ENCODE results near the gene SLC1A7.

The SLC1A7 gene

GRCh38 chr1:53123453-53124140 is 18.8 kb downstream of the SLC1A7 start:
- no peak for DNase-seq (ENCODE audit: low read depth, low spot score)
- ChIA-PET CTCF (interaction anchor here (1.4 to 1.7 kb wide), 2 partner anchors 10 to 16 kb away, joined by 3 to 5 read pairs; no protein-coding TSS in a partner anchor), POLR2A (interaction anchor here (1.5 kb wide), 1 partner anchor 23 kb away, joined by 4 read pairs; no protein-coding TSS in a partner anchor)
- no peak overlapping the region for H3K4me3 ChIP-seq (ENCODE audit: low read depth, low read length)
- no peak for TF ChIP-seq CTCF (IDR thresholded peaks at IDR 0.05; ENCODE audit: insufficient read depth, low read length, missing control alignments)

GRCh38 chr1:53122961-53123413 is 19.5 kb downstream of the SLC1A7 start:
- ChIA-PET POLR2A (interaction anchor here (0.8 to 1.5 kb wide), 2 partner anchors 23 to 60 kb away, joined by 3 to 4 read pairs; no protein-coding TSS in a partner anchor), CTCF (interaction anchor here (1.6 to 1.7 kb wide), 2 partner anchors 16 to 58 kb away, joined by 5 read pairs; no protein-coding TSS in a partner anchor)
- no peak overlapping the region for H3K4me3 ChIP-seq (ENCODE audit: low read depth, low read length)
- no peak for TF ChIP-seq CTCF (IDR thresholded peaks at IDR 0.05; ENCODE audit: insufficient read depth, low read length, missing control alignments)
- no peak for DNase-seq (ENCODE audit: low read depth, low spot score)

DNA sequence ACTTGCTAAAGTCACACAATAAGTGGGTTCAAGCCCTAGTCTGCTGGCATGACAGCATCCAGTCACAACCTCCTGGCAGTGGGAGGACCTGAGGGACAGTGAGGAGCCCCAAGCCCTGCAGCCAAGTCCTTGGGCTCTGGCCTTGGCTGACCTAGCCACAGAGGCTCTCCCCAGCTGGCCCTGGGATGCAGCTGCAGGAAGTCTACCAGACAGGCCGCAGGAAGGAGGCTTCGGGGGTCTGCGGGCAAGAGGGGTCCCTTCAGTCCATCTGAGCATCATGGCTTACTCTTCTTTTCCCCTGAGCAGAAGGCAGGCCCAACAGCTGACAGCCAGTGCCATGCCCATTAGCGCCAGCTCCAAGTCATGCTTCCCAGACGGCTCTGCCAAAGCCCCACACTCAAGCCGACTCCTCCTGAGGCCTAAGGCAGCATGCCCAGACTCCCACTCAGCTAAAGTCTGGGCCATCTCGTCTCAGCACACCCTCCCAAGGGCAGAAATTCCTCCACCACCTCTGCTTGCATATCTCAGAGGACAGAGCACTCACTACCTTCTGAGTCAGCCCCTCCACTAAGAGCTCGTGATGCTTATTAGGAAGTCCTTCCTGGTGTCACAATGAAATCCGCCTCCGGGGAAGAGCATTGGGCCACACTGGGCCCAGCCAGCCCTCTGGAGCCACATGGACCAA is 20.1 kb downstream of the SLC1A7 start:
- ChIA-PET CTCF (interaction anchor here (1.1 to 1.7 kb wide), 3 partner anchors 11 to 58 kb away, joined by 5 read pairs; no protein-coding TSS in a partner anchor), POLR2A (interaction anchor here (0.8 kb wide), 1 partner anchor 59 kb away, joined by 3 read pairs; no protein-coding TSS in a partner anchor)
- no peak for TF ChIP-seq CTCF (IDR thresholded peaks at IDR 0.05; ENCODE audit: insufficient read depth, low read length, missing control alignments)
- DNase-seq (ENCODE audit: low read depth, low spot score) = no peak
- no peak overlapping the region for H3K4me3 ChIP-seq (ENCODE audit: low read depth, low read length)

- no peak for DNase-seq (ENCODE audit: low read depth, low spot score)
- POLR2A ChIA-PET = no interaction called here
Observed at GRCh38 chr1:53121319-53122172, 20.9 kb downstream of the SLC1A7 start.

DNA sequence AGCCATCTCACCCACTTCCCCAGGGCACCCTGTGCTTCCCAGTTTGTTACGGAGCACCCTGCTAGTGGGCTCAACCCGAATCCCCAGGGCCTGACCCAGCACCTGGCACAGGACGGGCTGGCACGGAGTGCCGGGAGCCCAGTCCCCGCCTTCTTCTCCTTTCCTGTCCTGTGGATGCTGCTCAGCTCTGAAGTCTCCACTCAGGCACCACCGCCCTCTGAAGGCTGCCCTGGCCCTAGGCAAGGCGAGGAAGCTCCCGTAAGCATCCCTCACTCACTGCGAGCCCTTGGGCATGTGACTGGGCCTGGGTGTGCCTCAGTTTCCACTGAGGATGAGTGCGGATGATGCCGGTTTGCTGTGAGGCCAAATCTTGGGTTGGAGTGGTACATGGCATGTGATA is 21.8 kb downstream of the SLC1A7 start:
- no peak for DNase-seq (ENCODE audit: low read depth, low spot score)

More at GRCh38 chr1:53121319-53122172, 20.9 kb downstream of the SLC1A7 start:
- no peak for TF ChIP-seq CTCF (IDR thresholded peaks at IDR 0.05; ENCODE audit: insufficient read depth, low read length, missing control alignments)
- H3K4me3 ChIP-seq (ENCODE audit: low read depth, low read length) = no peak overlapping the region
- CTCF ChIA-PET = interaction anchor here (1.1 to 1.7 kb wide), 3 partner anchors 11 to 59 kb away, joined by 5 read pairs; no protein-coding TSS in a partner anchor

More for the DNA sequence above, 21.8 kb downstream of the SLC1A7 start:
- ChIA-PET POLR2A (no interaction called here), CTCF (no interaction called here)
- H3K4me3 ChIP-seq (ENCODE audit: low read depth, low read length) = no peak overlapping the region
- TF ChIP-seq CTCF (IDR thresholded peaks at IDR 0.05; ENCODE audit: insufficient read depth, low read length, missing control alignments) = no peak

All from AG04449 (cell line).